Femur (tissue), 1 donor: ENCODE measurements around the gene DEGS1.
"Not testable (repeated sequence)": the region's sequence is repeated elsewhere in the genome, so short reads cannot be mapped to it uniquely, and the experiment has no call there.

Experiments
- DNase-seq: peaks from one replicate; pipeline ENCODE4 v3.0.0-alpha.2; 2017

The DEGS1 gene

GRCh38 chr1:224181453-224181810 lies 1.6 kb upstream of the DEGS1 start:
- no peak for DNase-seq

GRCh38 chr1:224182057-224182865 lies 779 bp upstream of the DEGS1 start:
- DNase-seq = no peak

- DNase-seq = peak; percentile 73
Observed at GRCh38 chr1:224183591-224184312, 712 bp downstream of the DEGS1 start.

GRCh38 chr1:224185208-224185607 lies 2.2 kb downstream of the DEGS1 start:
- DNase-seq = no peak

GRCh38 chr1:224188286-224188685 lies 5.2 kb downstream of the DEGS1 start:
- DNase-seq = no peak

- DNase-seq = no peak
Observed at GRCh38 chr1:224189561-224189960, 6.5 kb downstream of the DEGS1 start.

GRCh38 chr1:224192082-224192788 lies 9.2 kb downstream of the DEGS1 start:
- DNase-seq = no peak

GRCh38 chr1:224193319-224193966 lies 10.4 kb downstream of the DEGS1 start:
- no peak for DNase-seq

GRCh38 chr1:224196813-224197600 lies 14.0 kb downstream of the DEGS1 start:
- DNase-seq = no peak

GRCh38 chr1:224198572-224198971 lies 15.5 kb downstream of the DEGS1 start:
- no peak for DNase-seq

- no peak for DNase-seq
Observed at GRCh38 chr1:224199679-224200078, 16.6 kb downstream of the DEGS1 start.

GRCh38 chr1:224201383-224201782 lies 18.3 kb downstream of the DEGS1 start:
- DNase-seq = no peak

GRCh38 chr1:224201853-224202252 lies 18.8 kb downstream of the DEGS1 start:
- no peak for DNase-seq

- peak; percentile 64 for DNase-seq
Observed at GRCh38 chr1:224203243-224204016, 20.4 kb downstream of the DEGS1 start.

- peak; percentile 34 for DNase-seq
Observed at GRCh38 chr1:224205438-224205840, 22.4 kb downstream of the DEGS1 start.

GRCh38 chr1:224205931-224206538 lies 23.0 kb downstream of the DEGS1 start:
- DNase-seq = not testable (repeated sequence)

GRCh38 chr1:224211206-224211962 lies 28.3 kb downstream of the DEGS1 start:
- no peak for DNase-seq

GRCh38 chr1:224212618-224213061 lies 29.6 kb downstream of the DEGS1 start:
- peak; percentile 55 for DNase-seq

GRCh38 chr1:224213438-224214119 lies 30.5 kb downstream of the DEGS1 start:
- no peak for DNase-seq

GRCh38 chr1:224216382-224216781 lies 33.3 kb downstream of the DEGS1 start:
- DNase-seq = no peak
